Caco-2 (cell line): Measurements from ENCODE around the gene PSEN1. TPM values are rescaled to one million over a fixed set of nuclear protein-coding genes. Genes with fewer than 3 reads are reported as not detected.

Experiments used
- BruUV-seq: library from RNA; stranded (reverse); fragments of 400-500 nt; replicated peaks from 2 replicates; lab custom pipeline; 2021; lab: Mats Ljungman, UMichigan
- CTCF ChIA-PET: fragments of 300-600 bp; sonication (Branson Sonifier 250); formaldehyde crosslinking; loops from one replicate; lab custom pipeline; 2022; ENCODE audit warnings: antibody characterized with exemption; lab: Charles Lee
- POLR2A ChIA-PET: fragments of 300-600 bp; sonication (Branson Sonifier 250); formaldehyde crosslinking; loops from one replicate; lab custom pipeline; 2022; ENCODE audit warnings: antibody characterized with exemption; lab: Charles Lee
- DNase-seq, 2 experiments: peaks; one replicate each; pipeline versions ENCODE4 v3.0.0 to v3.0.0-alpha.2; 2020 to 2022
- H3K27me3 ChIP-seq: replicated peaks from 2 replicates; pipeline ENCODE4 v1.6.0; 2011; ENCODE audit warnings: low read length; ENCODE audit not compliant: control insufficient read depth, insufficient read depth
- H3K36me3 ChIP-seq: 2 replicates; pipeline ENCODE4 v1.5.1; 2011; ENCODE audit warnings: low read length; ENCODE audit not compliant: control insufficient read depth, insufficient read depth
- H3K4me1 ChIP-seq: fragments of 250-450 bp; sonication (Bioruptor Pico); 2 replicates; pipeline ENCODE4 v1.5.1; 2020; ENCODE audit warnings: mild to moderate bottlenecking
- H3K4me3 ChIP-seq: 2 replicates; pipeline ENCODE4 v1.5.1; 2011; ENCODE audit warnings: low read depth, mild to moderate bottlenecking, control low read depth, low read length
- H3K9me3 ChIP-seq: fragments of 250-450 bp; sonication (Bioruptor Pico); 2 replicates; pipeline ENCODE4 v1.5.1; 2020; ENCODE audit warnings: mild to moderate bottlenecking, moderate library complexity
- H3K27ac Mint-ChIP-seq: one replicate; pipeline ENCODE4 v1.8.0; 2022; ENCODE audit warnings: mixed read lengths; ENCODE audit not compliant: unreplicated experiment
- H3K27me3 Mint-ChIP-seq: one replicate; pipeline ENCODE4 v1.8.0; 2022; ENCODE audit warnings: mixed read lengths; ENCODE audit not compliant: insufficient read depth, unreplicated experiment
- H3K36me3 Mint-ChIP-seq: one replicate; pipeline ENCODE4 v1.8.0; 2022; ENCODE audit warnings: mild to moderate bottlenecking, mixed read lengths; ENCODE audit not compliant: insufficient read depth, unreplicated experiment
- H3K4me1 Mint-ChIP-seq: one replicate; pipeline ENCODE4 v1.8.0; 2022; ENCODE audit warnings: low read depth, mixed read lengths; ENCODE audit not compliant: unreplicated experiment
- H3K4me3 Mint-ChIP-seq: one replicate; pipeline ENCODE4 v1.8.0; 2022; ENCODE audit warnings: mild to moderate bottlenecking, moderate library complexity, mixed read lengths; ENCODE audit not compliant: unreplicated experiment
- H3K9me3 Mint-ChIP-seq: one replicate; pipeline ENCODE4 v1.8.0; 2022; ENCODE audit warnings: mixed read lengths; ENCODE audit not compliant: unreplicated experiment
- CTCF ChIP-seq, 2 experiments: fragments of 200-600 bp in 1 of 2; IDR thresholded peaks; 1 replicate in 1 of 2; 2 replicates in 1 of 2; pipeline versions ENCODE4 v1.5.1 to v1.8.0; 2011 to 2022; ENCODE audit warnings: antibody characterized with exemption in 1 of 2, control low read depth in 1 of 2, inconsistent platforms in 1 of 2, low read depth in 1 of 2, low read length in 1 of 2, mild to moderate bottlenecking in 1 of 2, moderate library complexity in 1 of 2; ENCODE audit not compliant: insufficient read depth in 1 of 2, severe bottlenecking in 1 of 2, unreplicated experiment in 1 of 2
- intact Hi-C: fragments of 100-400 bp; cut with micrococcal nuclease; formaldehyde crosslinking; loops from one replicate; pipeline ENCODE4 v1.10.0; 2022; ENCODE audit not compliant: unreplicated experiment
- total RNA-seq: library from RNA; stranded (reverse); gene quantifications from 2 replicates; pipeline ENCODE4 v1.2.3, GENCODE V29; 2022

PSEN1 gene
- total RNA-seq, 1 experiment from 2014 or later, result 74.8 TPM

GRCh38 chr14:73232984-73233383, 96.7 kb downstream of the PSEN1 start:
- H3K27ac Mint-ChIP-seq, result no peak overlapping the region
- Histone ChIP-seq H3K36me3 (no peaks in the 10 kb centered on the region), H3K27me3 (no peaks in the 10 kb centered on the region), H3K4me3 (no peak overlapping the region), H3K4me1 (peaks cover 28% of the 10 kb centered on the region), H3K9me3 (no peaks in the 10 kb centered on the region)
- no peaks in the 10 kb centered on the region for H3K27me3 Mint-ChIP-seq
- H3K4me3 Mint-ChIP-seq, result no peak overlapping the region
- ChIA-PET CTCF (interaction anchor here (0.7 kb wide), 1 partner anchor 10 kb away, joined by 3 read pairs; no protein-coding TSS in a partner anchor), POLR2A (no interaction called here)
- BruUV-seq, result no TSS peak
- intact Hi-C loops, result loop anchor here (1.0 kb wide), 1 partner anchor 239 kb away; no protein-coding TSS in a partner anchor
- H3K4me1 Mint-ChIP-seq, result peaks cover 15% of the 10 kb centered on the region
- H3K9me3 Mint-ChIP-seq, result no peaks in the 10 kb centered on the region
- no peaks in the 10 kb centered on the region for H3K36me3 Mint-ChIP-seq
- no peak for DNase-seq
- TF ChIP-seq CTCF (IDR thresholded peaks at IDR 0.05; ENCODE audit: insufficient read depth in 1 of 2, low read depth in 1 of 2, low read length in 1 of 2, severe bottlenecking in 1 of 2, unreplicated experiment in 1 of 2), result no peak

GRCh38 chr14:73233564-73233963, 97.3 kb downstream of the PSEN1 start:
- Histone ChIP-seq H3K36me3 (no peaks in the 10 kb centered on the region), H3K4me3 (no peak overlapping the region), H3K27me3 (no peaks in the 10 kb centered on the region), H3K4me1 (peaks cover 30% of the 10 kb centered on the region), H3K9me3 (no peaks in the 10 kb centered on the region)
- intact Hi-C loops, result no loop called here
- no peak for DNase-seq
- ChIA-PET POLR2A (no interaction called here), CTCF (interaction anchor here (0.7 kb wide), 1 partner anchor 11 kb away, joined by 3 read pairs; no protein-coding TSS in a partner anchor)
- Mint-ChIP-seq H3K4me1 (peaks cover 15% of the 10 kb centered on the region), H3K9me3 (no peaks in the 10 kb centered on the region), H3K27me3 (no peaks in the 10 kb centered on the region), H3K4me3 (no peak overlapping the region), H3K36me3 (no peaks in the 10 kb centered on the region), H3K27ac (peak overlapping the region; percentile 30)
- no peak for TF ChIP-seq CTCF (IDR thresholded peaks at IDR 0.05; ENCODE audit: insufficient read depth in 1 of 2, low read depth in 1 of 2, low read length in 1 of 2, severe bottlenecking in 1 of 2, unreplicated experiment in 1 of 2)
- BruUV-seq, result no TSS peak

GRCh38 chr14:73234029-73234428, 97.7 kb downstream of the PSEN1 start:
- no peaks in the 10 kb centered on the region for H3K36me3 ChIP-seq
- Mint-ChIP-seq H3K4me3 (no peak overlapping the region), H3K4me1 (peaks cover 15% of the 10 kb centered on the region), H3K36me3 (no peaks in the 10 kb centered on the region), H3K9me3 (no peaks in the 10 kb centered on the region), H3K27me3 (no peaks in the 10 kb centered on the region), H3K27ac (peak overlapping the region; percentile 30)
- TF ChIP-seq CTCF (IDR thresholded peaks at IDR 0.05; ENCODE audit: insufficient read depth in 1 of 2, low read depth in 1 of 2, low read length in 1 of 2, severe bottlenecking in 1 of 2, unreplicated experiment in 1 of 2), result no peak
- H3K4me3 ChIP-seq, result no peak overlapping the region
- H3K27me3 ChIP-seq, result no peaks in the 10 kb centered on the region
- peaks cover 33% of the 10 kb centered on the region for H3K4me1 ChIP-seq
- intact Hi-C loops, result no loop called here
- POLR2A ChIA-PET, result no interaction called here
- CTCF ChIA-PET, result no interaction called here
- no peaks in the 10 kb centered on the region for H3K9me3 ChIP-seq
- no peak for DNase-seq
- no TSS peak for BruUV-seq
